Tibial nerve (tissue), 4 donors: ENCODE measurements around the gene BEAN1.
A peak's percentile ranks its signal among the peaks of the same experiment; 100 is the strongest.

Experiments used
- EP300 ChIP-seq, 2 donors: sonication (generic); formaldehyde crosslinking; IDR thresholded peaks; one replicate each; pipeline ENCODE4 v1.6.1; 2017; ENCODE audit warnings: antibody characterized with exemption in 2 of 2, mild to moderate bottlenecking in 1 of 2
- POLR2A ChIP-seq, 2 donors: fragments of 450-650 bp; IDR thresholded peaks; one replicate each; pipeline ENCODE4 v1.6.1; 2017; ENCODE audit warnings: antibody characterized with exemption in 2 of 2, mild to moderate bottlenecking in 2 of 2, moderate library complexity in 2 of 2
- TF ChIP-seq, protein P1 (sequence below), 5 experiments: fragments of 200-600 bp in 3 of 5; fragments of 450-650 bp in 2 of 5; sonication (generic) in 3 of 5; IDR thresholded peaks; one replicate each; pipeline ENCODE4 v1.5.1; 2016 to 2019; ENCODE audit warnings: antibody characterized with exemption in 5 of 5, mild to moderate bottlenecking in 3 of 5, moderate library complexity in 2 of 5

DNA sequence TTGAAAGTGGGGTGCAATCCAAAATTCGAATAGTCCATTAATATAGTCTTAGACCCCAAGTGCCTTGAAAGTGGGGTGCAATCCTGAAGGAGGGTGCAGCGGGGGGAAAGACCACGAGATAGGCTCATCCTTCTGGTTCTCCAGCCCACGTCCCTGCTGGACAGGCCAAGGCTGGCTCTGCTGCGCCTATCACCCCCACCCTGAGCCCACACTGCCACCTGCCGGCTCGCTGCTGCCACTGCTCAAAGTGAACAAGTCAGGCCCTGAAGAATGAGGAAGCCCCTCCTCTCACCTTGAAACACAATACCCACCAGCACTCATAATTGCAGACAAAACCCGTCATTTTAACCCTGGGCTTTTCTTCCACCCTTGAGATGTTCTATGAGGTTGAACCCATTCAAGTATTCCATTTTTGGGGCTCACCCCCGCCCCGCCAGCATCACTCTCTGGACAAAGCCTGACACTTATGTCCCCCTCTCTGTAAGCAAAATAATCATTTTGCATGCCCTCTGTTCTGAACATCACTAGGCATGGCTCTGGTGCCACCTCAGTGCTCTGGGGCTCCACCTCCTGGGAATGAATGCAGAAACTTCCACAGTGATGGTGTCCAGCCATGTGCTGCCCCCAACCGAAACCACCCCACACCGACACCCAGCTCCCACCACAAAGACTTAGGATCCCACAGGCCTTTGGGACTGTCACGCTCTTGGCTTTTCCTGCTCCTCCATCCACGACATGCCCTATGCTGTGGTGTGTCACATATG lies 56.8 kb downstream of the BEAN1 start:
- no peak for TF ChIP-seq EP300 (IDR thresholded peaks at IDR 0.05)
- no peak for TF ChIP-seq POLR2A (IDR thresholded peaks at IDR 0.05)
- TF ChIP-seq, protein P1, sequence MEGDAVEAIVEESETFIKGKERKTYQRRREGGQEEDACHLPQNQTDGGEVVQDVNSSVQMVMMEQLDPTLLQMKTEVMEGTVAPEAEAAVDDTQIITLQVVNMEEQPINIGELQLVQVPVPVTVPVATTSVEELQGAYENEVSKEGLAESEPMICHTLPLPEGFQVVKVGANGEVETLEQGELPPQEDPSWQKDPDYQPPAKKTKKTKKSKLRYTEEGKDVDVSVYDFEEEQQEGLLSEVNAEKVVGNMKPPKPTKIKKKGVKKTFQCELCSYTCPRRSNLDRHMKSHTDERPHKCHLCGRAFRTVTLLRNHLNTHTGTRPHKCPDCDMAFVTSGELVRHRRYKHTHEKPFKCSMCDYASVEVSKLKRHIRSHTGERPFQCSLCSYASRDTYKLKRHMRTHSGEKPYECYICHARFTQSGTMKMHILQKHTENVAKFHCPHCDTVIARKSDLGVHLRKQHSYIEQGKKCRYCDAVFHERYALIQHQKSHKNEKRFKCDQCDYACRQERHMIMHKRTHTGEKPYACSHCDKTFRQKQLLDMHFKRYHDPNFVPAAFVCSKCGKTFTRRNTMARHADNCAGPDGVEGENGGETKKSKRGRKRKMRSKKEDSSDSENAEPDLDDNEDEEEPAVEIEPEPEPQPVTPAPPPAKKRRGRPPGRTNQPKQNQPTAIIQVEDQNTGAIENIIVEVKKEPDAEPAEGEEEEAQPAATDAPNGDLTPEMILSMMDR (IDR thresholded peaks at IDR 0.05), result peak; percentile 89 to 94 (median 92)
